GM21737 (cell line): ENCODE measurements around the gene MORC4.

ENCODE experiments used
- ATAC-seq: cut with Tn5 transposase; IDR thresholded peaks from one replicate; pipeline ENCODE4 v1.9.1; 2021; ENCODE audit warnings: mild to moderate bottlenecking, moderate library complexity; ENCODE audit not compliant: unreplicated experiment

The MORC4 gene

DNA sequence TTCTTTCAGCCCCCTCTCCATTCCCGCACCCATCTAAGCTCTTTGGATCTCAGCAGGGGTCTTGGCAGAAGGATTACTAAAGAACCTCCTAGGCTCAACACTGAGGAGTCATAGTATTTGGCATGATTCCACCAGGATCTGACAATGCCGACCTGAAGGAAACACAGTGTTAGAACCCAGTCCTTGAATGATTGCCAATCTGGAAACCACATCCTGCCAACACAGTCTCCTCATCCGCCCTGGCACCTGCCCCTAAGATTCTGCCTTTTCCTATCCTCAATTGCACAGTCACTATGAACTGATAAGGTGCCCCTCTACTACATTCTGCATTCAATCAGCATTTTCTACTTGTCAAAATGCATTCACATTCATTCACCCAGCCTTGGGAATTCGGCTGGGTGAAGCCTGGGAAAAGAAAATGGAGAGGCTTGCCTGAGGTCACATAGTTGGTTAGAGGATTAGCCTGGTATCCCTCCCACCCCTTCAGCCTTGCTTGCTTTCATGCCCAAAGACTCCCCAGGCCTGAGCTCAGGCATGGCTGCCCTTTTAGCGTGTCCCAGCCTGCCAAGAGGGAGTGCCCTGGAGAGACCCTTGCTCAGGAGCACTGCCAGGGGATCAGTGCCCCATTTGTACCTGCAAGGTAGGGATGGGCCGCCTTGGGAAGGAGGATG, 82.0 kb downstream of the MORC4 start:
- no peak for ATAC-seq

DNA sequence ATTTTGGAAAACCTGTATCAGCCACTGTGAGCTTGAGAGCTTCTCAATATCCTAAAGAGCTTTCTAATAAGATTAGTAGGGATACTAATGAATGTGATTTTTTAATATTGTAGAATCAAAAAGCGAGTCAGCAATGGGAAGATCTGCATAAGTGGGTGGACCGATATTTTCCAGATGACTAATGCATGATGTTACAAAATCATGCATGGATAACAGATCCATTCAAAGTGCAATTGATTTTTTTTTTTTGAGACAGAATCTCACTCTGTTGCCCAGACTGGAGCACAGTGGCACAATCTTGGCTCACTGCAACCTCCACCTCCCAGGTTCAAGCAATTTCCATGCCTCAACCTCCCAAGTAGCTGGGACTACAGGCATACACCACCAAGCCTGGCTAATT, 87.1 kb downstream of the MORC4 start:
- no peak for ATAC-seq

DNA sequence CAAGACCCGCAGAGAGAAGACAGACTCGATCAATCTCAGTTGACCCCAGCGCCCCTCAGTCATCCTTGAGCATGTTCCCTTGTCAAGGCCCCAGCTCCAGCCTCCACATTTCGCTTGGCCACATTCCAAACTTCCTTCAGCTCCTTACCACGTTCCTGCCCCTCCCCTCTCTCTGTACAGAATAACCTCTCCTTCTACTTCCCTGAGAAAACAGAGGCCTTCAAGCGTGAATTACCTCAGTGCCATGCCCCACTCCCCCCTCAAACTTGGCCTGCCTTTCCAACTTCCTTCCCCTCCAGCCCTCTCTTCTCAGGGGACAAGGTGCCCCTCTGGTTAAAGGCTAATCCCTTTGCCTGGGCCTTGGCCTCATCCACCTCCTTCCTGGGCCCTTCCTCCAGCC, 93.7 kb downstream of the MORC4 start:
- ATAC-seq, result no peak

DNA sequence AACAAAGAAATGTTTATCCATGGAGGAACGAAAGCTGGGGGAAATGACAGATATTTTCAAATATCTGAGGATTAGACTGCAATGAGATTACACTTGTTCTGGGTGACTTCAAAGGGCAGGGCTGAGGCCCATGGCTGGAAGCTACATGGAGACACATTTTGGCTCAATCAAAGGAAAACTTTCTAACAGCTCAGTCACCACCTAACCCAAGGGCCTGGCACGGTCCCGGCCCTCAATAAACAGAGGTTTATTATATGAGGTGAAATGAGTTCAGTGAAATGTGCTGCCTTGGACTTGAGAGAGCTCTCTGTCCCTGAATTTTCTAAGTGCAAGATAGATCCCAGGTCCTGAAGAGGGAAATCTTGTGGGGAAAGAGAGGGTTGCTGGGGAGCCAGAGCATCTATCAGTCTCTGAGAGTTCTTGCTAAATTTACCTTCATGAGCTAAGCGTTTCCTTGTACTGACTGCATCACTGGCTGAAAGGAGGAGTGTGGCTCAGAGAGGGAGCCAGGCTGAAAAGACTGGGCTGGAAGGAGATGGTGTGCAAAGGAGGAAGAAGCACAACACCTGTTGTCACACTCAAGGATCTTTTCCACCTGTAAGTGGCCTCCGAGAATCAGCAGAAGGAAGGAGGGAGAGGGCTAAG, 94.8 kb downstream of the MORC4 start:
- no peak for ATAC-seq

DNA sequence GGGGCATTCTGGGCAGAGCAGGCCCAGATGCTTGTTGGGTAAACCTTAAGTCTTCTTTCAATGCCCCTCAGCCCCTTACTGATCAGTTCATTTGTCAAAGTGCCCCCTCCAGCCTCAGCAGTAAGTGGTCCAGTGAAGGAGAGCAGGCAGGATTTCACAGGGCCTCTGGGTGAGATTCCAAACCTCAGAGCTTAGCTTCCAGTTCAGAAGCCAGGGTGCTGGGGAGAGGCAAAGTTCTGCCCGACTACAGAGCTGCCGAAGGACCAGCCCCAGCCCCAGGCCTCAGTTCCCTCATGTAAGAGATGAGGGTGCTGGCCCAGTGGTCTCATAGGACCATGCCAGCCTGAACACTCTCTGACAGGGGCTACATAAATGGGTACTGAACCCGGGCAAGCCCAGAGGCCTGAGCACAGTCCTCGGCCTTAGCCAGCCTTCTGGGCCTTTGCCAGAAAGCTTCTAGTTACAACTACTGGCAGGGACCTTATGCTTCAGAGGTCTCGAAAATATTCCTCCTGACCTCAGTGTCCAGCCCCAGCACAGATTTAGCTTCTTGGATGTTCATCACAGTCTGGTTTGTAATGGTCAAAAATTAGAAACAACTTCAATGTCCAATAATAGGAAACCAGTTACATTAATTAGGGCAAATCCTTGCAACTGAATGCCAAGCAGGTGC, 96.0 kb downstream of the MORC4 start:
- no peak for ATAC-seq

DNA sequence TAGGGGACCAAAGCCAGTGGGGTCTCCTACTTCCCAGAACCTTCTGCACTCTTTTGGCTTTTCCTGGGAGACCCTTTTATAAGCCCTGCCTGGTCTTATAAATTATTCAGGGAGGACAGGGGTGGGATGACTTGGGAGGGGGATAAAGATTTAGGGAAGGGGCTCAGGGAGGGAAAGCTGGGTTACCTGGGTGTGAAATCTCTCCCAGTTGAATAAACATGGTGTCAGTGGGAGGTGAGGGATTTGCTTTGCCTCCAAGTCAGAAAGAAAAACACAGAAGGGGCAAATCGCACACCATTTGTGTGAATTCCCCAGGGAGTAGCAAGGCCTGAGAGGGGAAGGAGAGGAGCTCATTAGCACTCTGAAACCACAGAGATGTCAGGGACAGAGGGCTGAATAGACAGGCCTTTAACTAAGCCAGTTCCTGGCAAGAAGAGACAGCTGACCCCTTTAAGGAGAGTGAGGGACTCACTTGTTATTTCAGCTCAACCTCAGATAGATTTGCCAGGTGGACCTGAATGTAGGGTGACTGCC, 96.7 kb downstream of the MORC4 start, which contains the start of gene RIPPLY1:
RIPPLY1 (minus strand) TSS at position 51 of the 534 bp plus-strand sequence. CDS start 54 bp downstream, outside the sequence.
- ATAC-seq, result no peak

DNA sequence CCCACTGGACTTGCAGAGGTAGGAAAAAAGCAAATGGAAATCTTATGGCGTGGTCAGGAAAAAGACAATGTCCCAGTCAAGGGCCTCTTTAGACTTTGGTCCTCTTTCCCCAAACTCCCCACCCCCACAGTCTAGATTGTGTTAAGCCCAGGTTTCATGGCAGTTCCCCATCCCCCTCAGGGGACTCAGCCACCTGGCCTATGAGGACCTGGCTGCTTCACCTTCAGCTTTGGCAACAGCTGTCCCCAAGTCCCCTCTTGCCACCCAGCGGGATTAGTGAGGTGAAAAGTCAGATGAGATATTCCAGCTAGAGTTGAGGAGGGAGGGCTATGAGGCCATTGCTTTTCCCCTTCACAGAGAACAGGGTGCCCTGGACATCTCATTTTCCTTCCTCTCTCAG, 97.3 kb downstream of the MORC4 start:
- ATAC-seq, result no peak

DNA sequence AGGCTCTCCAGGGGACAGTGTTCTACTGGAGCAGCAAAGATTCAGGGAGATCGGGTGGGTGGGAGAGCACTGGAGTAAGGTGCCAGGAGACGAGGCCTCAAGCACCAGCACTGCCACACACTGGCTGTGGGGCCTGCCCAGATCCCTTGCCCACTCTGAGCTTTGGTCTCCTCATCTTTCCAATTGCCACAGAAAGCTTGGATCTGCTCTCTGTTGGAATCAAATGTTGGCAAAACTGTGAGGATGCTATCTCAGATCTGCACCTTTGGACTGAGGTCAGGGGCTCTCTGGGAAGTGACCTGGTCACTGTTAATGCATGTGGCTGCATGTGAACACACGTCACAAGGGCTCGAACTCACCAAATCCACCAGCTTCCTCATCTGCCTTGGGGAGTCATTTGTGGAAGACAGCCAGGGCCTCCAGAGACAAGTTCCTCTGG, 98.2 kb downstream of the MORC4 start:
- ATAC-seq, result no peak

DNA sequence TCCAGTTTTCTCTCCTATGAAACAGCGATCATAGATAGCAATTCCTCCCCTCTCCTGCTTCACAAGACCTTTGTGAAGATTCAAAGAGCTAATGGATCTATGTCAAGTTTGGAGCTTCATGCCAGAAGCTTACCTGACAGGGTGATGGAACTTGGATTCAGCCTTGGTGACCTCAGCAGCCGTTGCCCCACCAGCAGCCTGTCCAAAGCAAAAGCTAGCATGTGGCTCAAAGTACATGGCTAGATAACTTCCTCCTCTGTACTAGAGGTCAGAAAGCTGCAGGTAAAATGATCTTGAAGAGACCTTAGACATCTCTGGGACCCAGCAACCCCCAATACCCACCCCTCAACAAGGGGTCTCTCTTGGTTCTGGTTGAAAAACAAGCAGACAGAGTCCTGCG, 98.7 kb downstream of the MORC4 start:
- no peak for ATAC-seq

DNA sequence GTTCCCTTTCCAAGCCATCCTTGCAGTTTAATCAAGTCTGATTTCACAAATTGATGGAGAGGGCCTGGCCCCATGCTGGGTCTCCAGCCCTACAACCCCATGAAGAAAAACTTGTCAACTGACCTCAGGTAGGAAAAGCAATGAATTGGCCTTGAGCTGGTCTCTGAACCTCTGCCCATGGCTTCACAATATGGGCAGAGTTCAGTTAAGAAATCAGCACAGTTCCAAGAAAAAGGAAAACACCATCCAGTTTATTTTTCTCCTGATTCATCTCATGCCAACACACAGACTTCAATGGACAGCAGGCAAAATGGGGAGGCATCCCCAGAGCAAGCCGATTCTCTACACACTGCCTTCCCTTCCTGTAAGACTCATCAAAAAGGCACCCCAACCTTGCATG, 100.2 kb downstream of the MORC4 start:
- no peak for ATAC-seq

DNA sequence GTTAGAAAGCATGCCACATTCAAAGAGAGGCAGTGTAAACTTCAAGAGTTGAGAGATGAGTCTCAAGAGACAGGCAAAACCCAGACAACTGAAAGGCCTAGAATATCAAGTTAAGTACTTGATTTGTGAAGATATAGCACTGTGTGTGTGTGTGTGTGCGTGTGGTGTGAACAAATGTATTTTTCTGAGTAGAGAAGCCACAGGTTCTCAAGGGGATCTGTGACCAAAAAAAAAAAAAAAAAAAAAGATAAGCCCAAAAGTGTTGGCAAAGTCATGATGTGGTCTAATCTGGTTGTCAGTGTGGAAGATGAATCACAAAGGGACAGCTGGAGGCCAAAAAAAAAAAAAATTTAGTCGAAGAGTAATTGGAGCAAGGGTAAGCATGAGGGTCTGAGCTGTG, 100.7 kb downstream of the MORC4 start:
- no peak for ATAC-seq

DNA sequence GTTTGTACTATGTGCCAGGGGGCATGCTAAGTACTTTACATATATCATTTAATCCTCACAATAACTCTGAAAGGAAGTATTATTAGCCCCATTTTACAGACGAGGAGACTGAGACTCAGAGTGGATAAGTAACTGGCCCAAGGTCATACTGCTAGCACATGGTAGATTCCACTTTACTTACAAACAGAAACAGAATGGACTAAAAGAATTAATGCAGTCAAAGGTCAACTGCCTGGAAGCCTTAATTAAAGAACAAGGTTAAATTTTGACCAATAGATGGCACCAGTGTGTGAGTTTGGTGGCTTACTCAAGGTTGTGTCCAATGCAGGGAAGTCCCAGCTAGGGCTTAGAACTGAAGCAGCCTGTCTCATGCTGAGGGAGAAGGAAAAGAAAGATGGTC, 101.5 kb downstream of the MORC4 start:
- peak; percentile 84 for ATAC-seq

DNA sequence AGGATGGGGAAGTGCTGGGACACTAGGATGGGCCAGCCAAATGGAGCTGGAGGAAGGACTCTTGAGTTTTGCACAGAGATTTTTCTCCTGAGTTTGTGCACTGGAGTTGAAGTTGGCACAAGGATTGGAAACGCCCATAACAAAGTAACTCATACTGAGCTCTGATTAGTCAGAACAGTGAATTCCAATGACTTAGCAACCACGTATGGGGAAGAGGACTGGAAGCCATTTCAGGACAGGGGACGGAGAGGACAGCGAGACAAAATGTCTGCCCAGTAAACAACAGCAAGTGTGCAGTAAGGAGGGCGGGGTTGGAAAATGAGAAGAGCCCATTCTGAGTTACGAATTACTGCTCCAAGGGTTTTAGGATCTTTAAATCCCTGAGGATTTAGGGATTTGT, 102.8 kb downstream of the MORC4 start:
- no peak for ATAC-seq

DNA sequence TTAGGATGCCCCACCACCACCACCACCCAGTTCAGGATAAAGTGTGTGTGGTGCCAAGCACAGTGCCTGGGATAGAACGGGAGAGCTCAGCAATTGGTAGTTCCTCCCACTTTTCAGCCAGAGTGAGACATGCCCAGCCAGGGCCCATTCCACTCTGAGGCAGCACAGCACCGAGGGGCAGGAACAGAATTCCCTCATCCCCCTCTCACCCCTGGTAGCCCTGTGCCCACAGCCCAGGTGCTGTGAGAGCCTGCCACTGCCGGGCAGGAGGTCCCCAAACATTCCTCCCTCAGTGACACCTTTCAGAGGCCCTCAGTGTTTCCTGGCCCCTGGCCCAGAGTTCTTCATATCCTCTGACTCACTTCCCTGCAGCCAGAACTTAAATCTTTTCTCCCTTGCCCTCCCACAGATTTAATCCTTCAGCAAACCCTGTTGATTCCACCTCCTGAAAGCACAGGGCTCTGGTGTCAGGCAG, 105.0 kb downstream of the MORC4 start:
- no peak for ATAC-seq

DNA sequence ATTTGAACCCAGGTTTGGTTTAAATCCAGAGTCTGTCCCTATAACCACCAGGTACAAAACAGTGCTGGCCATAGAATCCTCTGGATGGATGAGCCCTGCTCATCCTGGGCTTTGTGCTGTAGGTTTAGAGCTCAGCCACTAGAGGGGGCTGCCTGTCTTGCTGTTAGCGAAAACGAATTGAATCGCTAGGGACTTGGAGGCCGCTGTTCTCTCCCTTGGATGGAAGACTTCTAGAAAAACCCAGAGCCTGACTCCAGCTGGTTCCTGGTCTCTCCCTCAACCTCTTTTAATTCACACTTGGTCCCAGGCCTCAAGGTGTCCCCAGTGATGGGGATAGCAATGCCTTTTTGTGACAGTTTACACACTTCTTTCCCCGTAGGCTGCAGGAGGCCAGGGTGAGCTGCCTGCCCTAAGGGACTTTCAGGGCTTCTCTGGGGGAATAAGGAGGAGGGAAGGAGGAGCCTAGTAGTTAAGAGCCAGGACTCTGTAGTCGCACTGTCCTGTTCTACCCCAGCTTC, 105.6 kb downstream of the MORC4 start:
- no peak for ATAC-seq

DNA sequence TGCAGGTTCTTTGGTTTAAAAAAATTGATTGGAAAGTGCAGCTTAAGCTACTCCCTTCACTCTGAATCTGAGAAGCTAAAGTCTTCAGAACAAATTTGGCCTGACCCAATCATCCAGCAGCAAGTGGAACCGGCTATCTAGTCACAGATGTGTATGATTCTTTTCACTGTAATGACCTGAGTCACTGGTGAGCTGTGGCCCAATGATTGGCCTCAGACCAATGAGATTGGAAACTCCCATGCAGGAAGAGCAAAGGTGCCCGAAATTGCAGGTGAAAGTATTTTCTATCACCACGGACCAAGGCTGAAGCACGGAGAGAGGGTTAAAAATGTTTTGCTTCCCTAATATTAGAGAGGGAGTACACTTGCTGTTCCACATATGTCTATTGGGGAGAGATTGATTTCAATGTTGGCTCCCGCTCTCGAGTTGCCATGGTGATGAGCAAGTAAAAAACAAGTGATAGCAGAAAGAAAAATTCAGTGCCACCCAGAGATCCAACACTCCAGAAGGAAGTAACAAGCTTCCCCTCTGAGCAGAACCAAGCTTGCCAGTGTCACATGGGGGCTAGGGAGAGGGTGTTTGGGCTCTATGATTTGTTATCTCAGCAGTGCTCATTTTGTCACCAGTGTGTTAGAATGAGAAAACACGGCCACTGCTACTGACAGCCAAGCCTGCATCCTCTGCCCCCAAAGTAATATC, 108.1 kb downstream of the MORC4 start:
- ATAC-seq, result no peak
